Astrocyte (in vitro differentiated cells and primary cell): ENCODE data around the gene RNF145. TPM values are rescaled to one million over a fixed set of nuclear protein-coding genes. Genes with fewer than 3 reads are reported as not detected.
A peak's percentile ranks its signal among the peaks of the same experiment; 100 is the strongest.

Experiments
- DNase-seq: peaks from one replicate; pipeline ENCODE4 v3.0.0-alpha.2; 2010; ENCODE audit warnings: low read depth
- FAIRE-seq: peaks from 2 replicates; lab custom pipeline; 2011; peaks lifted over from hg19 to GRCh38; lab: Jason Lieb, UNC
- H2AFZ ChIP-seq: 2 replicates; pipeline ENCODE4 v1.6.0; 2012; ENCODE audit warnings: low read depth, low read length, inconsistent platforms
- H3K27ac ChIP-seq: 2 replicates; pipeline ENCODE4 v1.5.1; 2011; ENCODE audit warnings: low read depth, low read length, inconsistent platforms
- H3K27me3 ChIP-seq: 2 replicates; pipeline ENCODE4 v1.6.0; 2011; ENCODE audit warnings: low read length, inconsistent platforms; ENCODE audit not compliant: insufficient read depth
- H3K36me3 ChIP-seq: 2 replicates; pipeline ENCODE4 v1.5.1; 2011; ENCODE audit warnings: low read length, inconsistent platforms; ENCODE audit not compliant: insufficient read depth
- H3K4me1 ChIP-seq: 2 replicates; pipeline ENCODE4 v1.5.1; 2011; ENCODE audit warnings: low read length, inconsistent platforms; ENCODE audit not compliant: insufficient read depth
- H3K4me2 ChIP-seq: 2 replicates; pipeline ENCODE4 v1.6.0; 2012; ENCODE audit warnings: low read length, inconsistent platforms
- H3K4me3 ChIP-seq: 2 replicates; pipeline ENCODE4 v1.5.1; 2011; ENCODE audit warnings: low read depth, mild to moderate bottlenecking, low read length, inconsistent platforms; ENCODE audit not compliant: insufficient read depth
- H3K79me2 ChIP-seq: 2 replicates; pipeline ENCODE4 v1.6.0; 2012; ENCODE audit warnings: mild to moderate bottlenecking, low read length, inconsistent platforms; ENCODE audit not compliant: insufficient read depth
- H3K9ac ChIP-seq: 2 replicates; pipeline ENCODE4 v1.6.0; 2012; ENCODE audit warnings: mild to moderate bottlenecking, low read length, inconsistent platforms
- H3K9me3 ChIP-seq: 2 replicates; pipeline ENCODE4 v1.5.1; 2012; ENCODE audit warnings: low read depth, mild to moderate bottlenecking, low read length, inconsistent platforms; ENCODE audit not compliant: insufficient read depth
- H4K20me1 ChIP-seq: 2 replicates; pipeline ENCODE4 v1.6.0; 2012; ENCODE audit warnings: low read length, inconsistent platforms; ENCODE audit not compliant: insufficient read depth
- H3K27ac Mint-ChIP-seq: one replicate; pipeline ENCODE4 v1.8.0; 2021; ENCODE audit warnings: mild to moderate bottlenecking, mixed read lengths; ENCODE audit not compliant: unreplicated experiment
- H3K27me3 Mint-ChIP-seq: one replicate; pipeline ENCODE4 v1.8.0; 2021; ENCODE audit warnings: low read depth, mixed read lengths; ENCODE audit not compliant: unreplicated experiment
- H3K36me3 Mint-ChIP-seq: one replicate; pipeline ENCODE4 v1.8.0; 2021; ENCODE audit warnings: low read depth, mixed read lengths; ENCODE audit not compliant: unreplicated experiment
- H3K4me1 Mint-ChIP-seq: one replicate; pipeline ENCODE4 v1.8.0; 2021; ENCODE audit warnings: low read depth, mixed read lengths; ENCODE audit not compliant: unreplicated experiment
- H3K4me3 Mint-ChIP-seq: one replicate; pipeline ENCODE4 v1.8.0; 2021; ENCODE audit warnings: mild to moderate bottlenecking, moderate library complexity, mixed read lengths; ENCODE audit not compliant: unreplicated experiment
- H3K9me3 Mint-ChIP-seq: one replicate; pipeline ENCODE4 v1.8.0; 2021; ENCODE audit warnings: mild to moderate bottlenecking, mixed read lengths; ENCODE audit not compliant: unreplicated experiment
- EZH2 ChIP-seq: IDR thresholded peaks from 2 replicates; pipeline ENCODE4 v1.6.1; 2012; ENCODE audit warnings: mild to moderate bottlenecking, low read length, inconsistent platforms; ENCODE audit not compliant: insufficient read depth
- total RNA-seq: library from RNA; stranded (reverse); gene quantifications from 2 replicates; pipeline ENCODE4 v1.2.1, GENCODE V29; 2021
- TF ChIP-seq, protein P1 (sequence below): IDR thresholded peaks from 2 replicates; pipeline ENCODE4 v1.5.1; 2011; ENCODE audit warnings: low read depth, mild to moderate bottlenecking, inconsistent platforms, low read length, moderate library complexity; ENCODE audit not compliant: insufficient read depth

RNF145 gene
- total RNA-seq, 1 donor from 2014 or later = 54.0 TPM

DNA sequence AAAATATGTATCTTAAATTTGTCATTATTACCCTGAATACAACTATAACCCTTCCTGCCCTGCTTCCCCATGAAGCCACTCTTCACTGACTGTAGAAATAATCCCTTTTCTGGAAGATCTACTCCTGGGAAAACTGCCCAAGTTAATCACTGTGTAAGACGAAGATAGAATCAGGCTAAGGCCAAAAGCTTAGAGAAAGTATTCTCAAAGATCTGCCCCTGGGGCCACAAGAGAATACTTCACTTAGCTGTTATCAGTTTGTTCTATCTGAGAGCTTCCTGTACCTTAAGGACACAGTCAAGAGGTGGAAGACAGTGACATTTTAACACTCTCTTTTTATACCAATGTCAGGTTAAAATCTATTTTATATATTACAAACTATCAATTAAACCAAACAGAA lies 33.8 kb downstream of the RNF145 start:
- Histone ChIP-seq H4K20me1 (no peaks in the 10 kb centered on the region), H2AFZ (no peak overlapping the region), H3K9ac (no peak overlapping the region), H3K4me3 (no peak overlapping the region), H3K79me2 (peaks cover 46% of the 10 kb centered on the region), H3K27ac (peak overlapping the region; percentile 41), H3K4me2 (no peak overlapping the region), H3K27me3 (no peaks in the 10 kb centered on the region), H3K9me3 (no peaks in the 10 kb centered on the region), H3K36me3 (peaks cover 10% of the 10 kb centered on the region), H3K4me1 (peaks cover 23% of the 10 kb centered on the region)
- H3K9me3 Mint-ChIP-seq = no peaks in the 10 kb centered on the region
- no peak overlapping the region for H3K4me3 Mint-ChIP-seq
- H3K27ac Mint-ChIP-seq = peak overlapping the region; percentile 58
- H3K36me3 Mint-ChIP-seq = peaks cover 3% of the 10 kb centered on the region
- DNase-seq (peak; percentile 44), FAIRE-seq (no peak)
- H3K4me1 Mint-ChIP-seq = peaks cover 21% of the 10 kb centered on the region
- no peaks in the 10 kb centered on the region for H3K27me3 Mint-ChIP-seq
- TF ChIP-seq, protein P1, sequence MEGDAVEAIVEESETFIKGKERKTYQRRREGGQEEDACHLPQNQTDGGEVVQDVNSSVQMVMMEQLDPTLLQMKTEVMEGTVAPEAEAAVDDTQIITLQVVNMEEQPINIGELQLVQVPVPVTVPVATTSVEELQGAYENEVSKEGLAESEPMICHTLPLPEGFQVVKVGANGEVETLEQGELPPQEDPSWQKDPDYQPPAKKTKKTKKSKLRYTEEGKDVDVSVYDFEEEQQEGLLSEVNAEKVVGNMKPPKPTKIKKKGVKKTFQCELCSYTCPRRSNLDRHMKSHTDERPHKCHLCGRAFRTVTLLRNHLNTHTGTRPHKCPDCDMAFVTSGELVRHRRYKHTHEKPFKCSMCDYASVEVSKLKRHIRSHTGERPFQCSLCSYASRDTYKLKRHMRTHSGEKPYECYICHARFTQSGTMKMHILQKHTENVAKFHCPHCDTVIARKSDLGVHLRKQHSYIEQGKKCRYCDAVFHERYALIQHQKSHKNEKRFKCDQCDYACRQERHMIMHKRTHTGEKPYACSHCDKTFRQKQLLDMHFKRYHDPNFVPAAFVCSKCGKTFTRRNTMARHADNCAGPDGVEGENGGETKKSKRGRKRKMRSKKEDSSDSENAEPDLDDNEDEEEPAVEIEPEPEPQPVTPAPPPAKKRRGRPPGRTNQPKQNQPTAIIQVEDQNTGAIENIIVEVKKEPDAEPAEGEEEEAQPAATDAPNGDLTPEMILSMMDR = no peak
- no peak for TF ChIP-seq EZH2

GRCh38 chr5:159174511-159175168 lies 34.7 kb downstream of the RNF145 start:
- peaks cover 10% of the 10 kb centered on the region for H3K36me3 ChIP-seq

More at GRCh38 chr5:159174511-159175168, 34.7 kb downstream of the RNF145 start:
- Mint-ChIP-seq H3K27me3 (no peaks in the 10 kb centered on the region), H3K36me3 (no peaks in the 10 kb centered on the region), H3K9me3 (no peaks in the 10 kb centered on the region), H3K27ac (no peak overlapping the region), H3K4me3 (no peak overlapping the region), H3K4me1 (peaks cover 13% of the 10 kb centered on the region)
- Histone ChIP-seq H4K20me1 (no peaks in the 10 kb centered on the region), H3K27ac (no peak overlapping the region), H3K4me2 (no peak overlapping the region), H3K9ac (no peak overlapping the region), H3K4me1 (peaks cover 15% of the 10 kb centered on the region), H3K79me2 (peaks cover 42% of the 10 kb centered on the region), H3K9me3 (no peaks in the 10 kb centered on the region), H3K4me3 (no peak overlapping the region), H3K27me3 (no peaks in the 10 kb centered on the region), H2AFZ (no peak overlapping the region)
- peak; percentile 53 for DNase-seq
- no peak for FAIRE-seq
- no peak for TF ChIP-seq EZH2
- TF ChIP-seq, protein P1 = no peak
